A549 (cell line): ENCODE data around the gene GNPAT. TPM values are rescaled to one million over a fixed set of nuclear protein-coding genes. Genes with fewer than 3 reads are reported as not detected.

ENCODE experiments used
- ATAC-seq, 2 experiments: fragments of 200-7000 bp in 1 of 2; fragments of >200 bp in 1 of 2; cut with Nextera tagmentation in 1 of 2; cut with Tn5 transposase in 1 of 2; 3 replicates each; pipeline versions ENCODE4 v1.8.0 to v1.9.1; 2018 to 2020; ENCODE audit warnings: mild to moderate bottlenecking in 1 of 2, moderate library complexity in 1 of 2
- CTCF ChIA-PET: fragments of 300-600 bp; sonication (Branson Sonifier 250); formaldehyde crosslinking; extraction: SDS; loops from one replicate; lab custom pipeline; 2021; ENCODE audit warnings: antibody characterized with exemption, inconsistent platforms; lab: Yijun Ruan, JAX
- POLR2A ChIA-PET: fragments of 350-600 bp; formaldehyde crosslinking; extraction: SDS; loops from one replicate; lab custom pipeline; 2021; ENCODE audit warnings: antibody characterized with exemption, inconsistent platforms; lab: Yijun Ruan, JAX
- DNase-seq, 2 experiments: peaks; one replicate each; pipeline versions ENCODE4 v3.0.0 to v3.0.0-alpha.2; 2011 to 2016; ENCODE audit warnings: low read depth in 1 of 2, low spot score in 1 of 2
- FAIRE-seq: peaks from 2 replicates; lab custom pipeline; 2011; peaks lifted over from hg19 to GRCh38; lab: Jason Lieb, UNC
- H3K27ac ChIP-seq, 2 experiments: fragments of >200 bp; sonication (Bioruptor Twin); formaldehyde crosslinking; 3 replicates each; pipeline ENCODE4 v1.5.1; 2016 to 2017
- H3K4me1 ChIP-seq: fragments of >200 bp; sonication (Bioruptor Twin); formaldehyde crosslinking; 3 replicates; pipeline ENCODE4 v1.6.1; 2016
- H3K4me2 ChIP-seq: fragments of >200 bp; sonication (Bioruptor Twin); formaldehyde crosslinking; 3 replicates; pipeline ENCODE4 v1.6.1; 2016
- H3K4me3 ChIP-seq: fragments of >200 bp; sonication (Bioruptor Twin); formaldehyde crosslinking; 3 replicates; pipeline ENCODE4 v1.5.1; 2016
- H3K9me3 ChIP-seq: fragments of >200 bp; sonication (Bioruptor Twin); formaldehyde crosslinking; 3 replicates; pipeline ENCODE4 v1.6.1; 2016
- CEBPB ChIP-seq, 2 experiments: fragments of >200 bp in 1 of 2; sonication (Bioruptor Twin) in 1 of 2; formaldehyde crosslinking in 1 of 2; IDR thresholded peaks; 2 replicates each; pipeline ENCODE4 v1.6.1; 2012 to 2016
- EHMT2 ChIP-seq: fragments of 200-600 bp; sonication (generic); IDR thresholded peaks from 2 replicates; pipeline ENCODE4 v1.6.1; 2016; ENCODE audit warnings: antibody characterized with exemption, low read depth, mild to moderate bottlenecking, moderate library complexity
- FOXS1 ChIP-seq: fragments of 250-450 bp; sonication (Bioruptor Pico); IDR thresholded peaks from 2 replicates; pipeline ENCODE4 v1.5.0; 2020; ENCODE audit warnings: mild to moderate bottlenecking, moderate library complexity
- HEYL ChIP-seq: fragments of 250-450 bp; sonication (Bioruptor Pico); IDR thresholded peaks from 2 replicates; pipeline ENCODE4 v1.8.0; 2021; ENCODE audit warnings: mild to moderate bottlenecking, moderate library complexity
- HMGXB4 ChIP-seq: fragments of 250-450 bp; sonication (Bioruptor Pico); IDR thresholded peaks from 2 replicates; pipeline ENCODE4 v1.5.0; 2021; ENCODE audit warnings: mild to moderate bottlenecking, moderate library complexity, borderline replicate concordance
- HOXA7 ChIP-seq: fragments of 250-450 bp; sonication (Bioruptor Pico); IDR thresholded peaks from 2 replicates; pipeline ENCODE4 v1.5.0; 2020; ENCODE audit warnings: mild to moderate bottlenecking, moderate library complexity
- HOXB13 ChIP-seq: fragments of 250-450 bp; sonication (Bioruptor Pico); IDR thresholded peaks from 2 replicates; pipeline ENCODE4 v1.5.0; 2020; ENCODE audit warnings: low read depth, mild to moderate bottlenecking, moderate library complexity
- JUN ChIP-seq, 2 experiments: fragments of >200 bp; sonication (Bioruptor Twin); formaldehyde crosslinking; IDR thresholded peaks; 2 replicates in 1 of 2; 3 replicates in 1 of 2; pipeline ENCODE4 v1.6.1; 2016 to 2017
- JUNB ChIP-seq: fragments of >200 bp; sonication (Bioruptor Twin); formaldehyde crosslinking; IDR thresholded peaks from 2 replicates; pipeline ENCODE4 v1.6.1; 2016
- MAX ChIP-seq: IDR thresholded peaks from 2 replicates; pipeline ENCODE4 v1.6.1; 2012
- MAZ ChIP-seq: fragments of 150-350 bp; IDR thresholded peaks from 2 replicates; pipeline ENCODE4 v1.6.1; 2014; ENCODE audit warnings: antibody characterized with exemption, low read depth, low read length, borderline replicate concordance
- MYC ChIP-seq: IDR thresholded peaks from 2 replicates; pipeline ENCODE4 v1.6.1; 2012; ENCODE audit warnings: mild to moderate bottlenecking, inconsistent platforms, low read length, improper control_type of control experiment, borderline replicate concordance
- NFE2L2 ChIP-seq: fragments of 150-350 bp; conservative IDR thresholded peaks from 2 replicates; pipeline ENCODE4 v1.6.1; 2014; ENCODE audit warnings: low read length
- PBX3 ChIP-seq: IDR thresholded peaks from 2 replicates; pipeline ENCODE4 v1.6.1; 2012
- PHF8 ChIP-seq: fragments of 200-600 bp; sonication (generic); IDR thresholded peaks from 2 replicates; pipeline ENCODE4 v1.6.1; 2016; ENCODE audit warnings: low read depth, mild to moderate bottlenecking, antibody characterized with exemption, moderate library complexity, borderline replicate concordance
- POLR2A ChIP-seq: IDR thresholded peaks from 2 replicates; pipeline ENCODE4 v1.6.1; 2012; ENCODE audit warnings: mild to moderate bottlenecking, low read length
- POLR2AphosphoS2 ChIP-seq: conservative IDR thresholded peaks from 2 replicates; pipeline ENCODE4 v1.6.1; 2012; ENCODE audit warnings: low read length, improper control_type of control experiment, inconsistent platforms
- RAD21 ChIP-seq, 2 experiments: fragments of >200 bp in 1 of 2; sonication (Bioruptor Twin) in 1 of 2; formaldehyde crosslinking in 1 of 2; IDR thresholded peaks in 1 of 2; conservative IDR thresholded peaks in 1 of 2; 2 replicates in 1 of 2; 3 replicates in 1 of 2; pipeline ENCODE4 v1.6.1; 2012 to 2018; ENCODE audit warnings: inconsistent platforms in 1 of 2
- RARB ChIP-seq: fragments of 250-450 bp; sonication (Bioruptor Pico); IDR thresholded peaks from 2 replicates; pipeline ENCODE4 v1.8.0; 2021; ENCODE audit warnings: mild to moderate bottlenecking, moderate library complexity
- RCOR1 ChIP-seq: fragments of 150-350 bp; IDR thresholded peaks from 2 replicates; pipeline ENCODE4 v1.6.1; 2014; ENCODE audit warnings: antibody characterized with exemption, low read length, low read depth
- REST ChIP-seq: fragments of 200-600 bp; sonication (generic); IDR thresholded peaks from 2 replicates; pipeline ENCODE4 v1.6.1; 2016; ENCODE audit warnings: antibody characterized with exemption, mild to moderate bottlenecking, moderate library complexity
- SMC3 ChIP-seq: fragments of >200 bp; sonication (Bioruptor Twin); formaldehyde crosslinking; IDR thresholded peaks from 3 replicates; pipeline ENCODE4 v1.6.1; 2018; ENCODE audit warnings: inconsistent platforms
- SREBF2 ChIP-seq: fragments of 450-650 bp; IDR thresholded peaks from 2 replicates; pipeline ENCODE4 v1.6.1; 2014; ENCODE audit warnings: mild to moderate bottlenecking, moderate library complexity
- TP53 ChIP-seq: fragments of 250-450 bp; sonication (Bioruptor Pico); IDR thresholded peaks from 2 replicates; pipeline ENCODE4 v1.5.0; 2021; ENCODE audit warnings: mild to moderate bottlenecking, moderate library complexity
- ZC3H11A ChIP-seq: fragments of 450-650 bp; IDR thresholded peaks from 2 replicates; pipeline ENCODE4 v1.6.1; 2014; ENCODE audit warnings: antibody characterized with exemption, mild to moderate bottlenecking
- ZFP36 ChIP-seq: fragments of 450-650 bp; IDR thresholded peaks from 2 replicates; pipeline ENCODE4 v1.6.1; 2014; ENCODE audit warnings: borderline replicate concordance; ENCODE audit not compliant: partially characterized antibody
- ZSCAN20 ChIP-seq: fragments of 250-450 bp; sonication (Bioruptor Pico); IDR thresholded peaks from 2 replicates; pipeline ENCODE4 v1.8.0; 2022; ENCODE audit warnings: mild to moderate bottlenecking, moderate library complexity
- WGBS: methylation state at CpG from one replicate; pipeline ENCODE4 v1.1.6; 2017; ENCODE audit errors: missing lambda C conversion rate; 5-methylcytosine and 5-hydroxymethylcytosine counted together
- polyA plus RNA-seq, 4 experiments: library from polyadenylated mRNA; depleted of rRNA in 3 of 4; stranded (reverse); fragments of >200 nt; fragmentation: RNase III in 1 of 4; extraction: RNeasy Plus Mini Kit Qiagen cat#74134 plus additional on column Dnase treatment in 1 of 4; gene quantifications; 2 replicates in 3 of 4; 3 replicates in 1 of 4; pipeline ENCODE4 v1.2.3, GENCODE V29; 2011 to 2017
- TF ChIP-seq, protein P1 (sequence below): fragments of 450-650 bp; IDR thresholded peaks from 2 replicates; pipeline ENCODE4 v1.6.1; 2014; ENCODE audit warnings: antibody characterized with exemption

Gene GNPAT
- polyA plus RNA-seq, 2 of the 4 experiments (the other 2 are of a cell fraction), result 44.1 to 62.7 TPM

DNA sequence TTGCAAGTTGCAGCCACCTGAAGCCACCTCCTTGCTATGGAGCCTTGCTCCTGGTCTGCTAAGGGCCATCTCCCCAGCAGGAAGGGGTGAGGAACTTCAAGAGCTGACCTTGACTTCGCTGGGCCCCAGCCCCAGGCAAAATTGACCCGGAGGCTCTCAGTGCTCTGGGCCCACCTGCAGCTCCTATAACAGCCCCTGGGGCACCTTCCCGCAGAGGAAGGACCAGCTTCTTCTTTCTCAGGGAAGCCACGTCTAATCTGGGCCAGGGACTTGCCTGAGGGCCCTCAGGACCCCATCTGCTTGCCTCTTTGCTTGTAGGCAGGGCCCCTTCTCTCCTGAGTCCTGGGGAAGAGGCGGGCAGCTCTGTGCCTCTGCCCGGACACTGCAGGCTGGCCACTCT, 30.9 kb upstream of the GNPAT start:
- DNase-seq (no peak), FAIRE-seq (no peak), ATAC-seq (no peak)
- TF ChIP-seq JUN (IDR thresholded peaks at IDR 0.05) (no peak), REST (no peak), MAZ (no peak), PBX3 (no peak), HOXB13 (CRISPR knock-in tag) (no peak), POLR2AphosphoS2 (no peak), HMGXB4 (no peak), POLR2A (no peak), NFE2L2 (no peak), MYC (no peak), RAD21 (conservative IDR thresholded peaks at IDR 0.05 in 1 of 2, IDR thresholded peaks at IDR 0.05 in 1 of 2) (no peak), RCOR1 (no peak), SREBF2 (no peak), PHF8 (no peak), ZFP36 (no peak), FOXS1 (CRISPR knock-in tag) (no peak), JUNB (no peak), SMC3 (no peak), EHMT2 (no peak)
- WGBS, result 73% methylated on average over 6 of the region's 6 CpGs
- ChIA-PET POLR2A (no interaction called here), CTCF (interaction anchor here (1.1 to 4.1 kb wide), 31 partner anchors 10 to 569 kb away, joined by 3 to 65 read pairs (median 4); partner anchors contain the start of gene TRIM67)
- H3K4me1 ChIP-seq, result peaks cover 15% of the 10 kb centered on the region
- H3K27ac ChIP-seq, result peak overlapping the region; percentile 28 to 46; a peak in 5 of 6 replicates
- H3K9me3 ChIP-seq, result no peaks in the 10 kb centered on the region
- no peak overlapping the region for H3K4me2 ChIP-seq
- no peak overlapping the region for H3K4me3 ChIP-seq

GRCh38 chr1:231211005-231211857, 29.8 kb upstream of the GNPAT start:
- peaks cover 15% of the 10 kb centered on the region for H3K4me1 ChIP-seq
- 20% methylated on average over 24 of the region's 28 CpGs for WGBS
- ChIA-PET POLR2A (no interaction called here), CTCF (interaction anchor here (0.6 to 4.1 kb wide), 50 partner anchors 9 to 501 kb away, joined by 3 to 65 read pairs (median 4); partner anchors contain the start of gene TRIM67)
- H3K4me2 ChIP-seq, result peak overlapping the region; percentile 78
- H3K9me3 ChIP-seq, result no peaks in the 10 kb centered on the region
- FAIRE-seq, result no peak
- peak overlapping the region; percentile 57 to 85 for H3K27ac ChIP-seq
- DNase-seq, result peak; percentile 73 to 81
- H3K4me3 ChIP-seq, result peak overlapping the region; percentile 44
- peak; percentile 89 to 93 for ATAC-seq
- TF ChIP-seq FOXS1 (CRISPR knock-in tag) (no peak), TP53 (CRISPR knock-in tag) (no peak), HEYL (CRISPR knock-in tag) (no peak), CEBPB (IDR thresholded peaks at IDR 0.05) (no peak), RARB (CRISPR knock-in tag) (no peak), ZSCAN20 (no peak), HOXA7 (CRISPR knock-in tag) (no peak), RCOR1 (no peak), ZC3H11A (peak; percentile 8; the same call in 1 of the 2 replicates), HOXB13 (CRISPR knock-in tag) (no peak), MAX (0 out of 2 replicates have a peak, but pooled peaks have one; percentile 13)
- TF ChIP-seq, protein P1, sequence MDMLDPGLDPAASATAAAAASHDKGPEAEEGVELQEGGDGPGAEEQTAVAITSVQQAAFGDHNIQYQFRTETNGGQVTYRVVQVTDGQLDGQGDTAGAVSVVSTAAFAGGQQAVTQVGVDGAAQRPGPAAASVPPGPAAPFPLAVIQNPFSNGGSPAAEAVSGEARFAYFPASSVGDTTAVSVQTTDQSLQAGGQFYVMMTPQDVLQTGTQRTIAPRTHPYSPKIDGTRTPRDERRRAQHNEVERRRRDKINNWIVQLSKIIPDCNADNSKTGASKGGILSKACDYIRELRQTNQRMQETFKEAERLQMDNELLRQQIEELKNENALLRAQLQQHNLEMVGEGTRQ, result no peak
